Motor neuron (in vitro differentiated cells): ENCODE measurements around the gene ESR1. TPM values are rescaled to one million over a fixed set of nuclear protein-coding genes. Genes with fewer than 3 reads are reported as not detected.

Experiments
- ATAC-seq, 8 experiments: fragments of 200-7000 bp; cut with Tn5 transposase; replicated peaks in 6 of 8; 2 replicates each; pipeline ENCODE4 v1.8.0; 2021; ENCODE audit warnings: mild to moderate bottlenecking in 8 of 8, moderate library complexity in 8 of 8
- H3K27ac ChIP-seq, 2 donors: fragments of 250-450 bp; sonication (Bioruptor Pico); 2 replicates each; pipeline ENCODE4 v1.9.0; 2021; ENCODE audit warnings: antibody characterized with exemption in 2 of 2, mild to moderate bottlenecking in 2 of 2, moderate library complexity in 1 of 2
- H3K4me1 ChIP-seq, 2 donors: fragments of 250-450 bp; sonication (Bioruptor Pico); replicated peaks in 1 of 2; 2 replicates each; pipeline ENCODE4 v1.6.1; 2021; ENCODE audit warnings: antibody characterized with exemption in 2 of 2, mild to moderate bottlenecking in 2 of 2, moderate library complexity in 1 of 2
- H3K4me3 ChIP-seq, 5 donors: fragments of 250-450 bp; sonication (Bioruptor Pico); 2 replicates each; pipeline ENCODE4 v1.9.0; 2021; ENCODE audit warnings: antibody characterized with exemption in 5 of 5, mild to moderate bottlenecking in 5 of 5, moderate library complexity in 4 of 5
- WGBS, 10 experiments: fragments of 450-650 bp; shearing (Covaris generic); methylation state at CpG; one replicate each; pipeline ENCODE4 v1.0.0; 2022; 5-methylcytosine and 5-hydroxymethylcytosine counted together
- in situ Hi-C, 9 experiments: fragments of 400-800 bp; cut with MboI; loops; one replicate each; pipeline ENCODE4 v1.15.0; 2021; ENCODE audit warnings: low sequenced_read_pairs in 9 of 9, low pct_unique_long_range_greater_than_20kb in 2 of 9; ENCODE audit not compliant: unreplicated experiment in 9 of 9
- total RNA-seq, 8 experiments: library from RNA; unstranded; fragments of 300-600 nt; gene quantifications; 2 replicates each; pipeline versions ENCODE4 v1.2.3 to v1.2.4, GENCODE V29; 2022

Gene ESR1
- total RNA-seq, 8 experiments from 2014 or later: 0.24 to 1.4 (median 0.77) TPM

DNA sequence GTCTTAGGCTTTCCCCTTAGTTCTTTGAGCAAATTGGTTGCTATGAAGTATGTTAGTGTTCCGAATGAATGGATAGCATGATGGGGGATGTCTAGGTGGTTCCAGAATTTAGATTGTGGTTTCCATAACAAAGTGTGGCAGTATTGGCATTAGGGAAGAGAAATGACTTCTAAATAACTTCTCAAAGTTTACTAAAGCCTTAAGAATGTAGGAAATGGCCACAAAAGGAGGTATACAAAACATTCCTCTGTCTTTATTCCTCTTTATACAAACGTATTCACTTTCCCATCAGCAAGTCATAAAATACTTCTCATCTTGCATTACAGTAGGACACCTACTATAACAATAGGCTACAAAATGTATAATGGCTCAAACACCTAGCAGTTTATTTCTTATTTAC is 279.6 kb downstream of the ESR1 start:
- Histone ChIP-seq H3K4me1 (no peaks in the 10 kb centered on the region), H3K27ac (no peak overlapping the region), H3K4me3 (no peak overlapping the region)
- in situ Hi-C loops: no loop called here
- 0 to 70% (median 42%) methylated on average over 1 to 2 of the region's 2 CpGs; no CpG with 5 or more reads in 2 of the 10 experiments for WGBS, 10 experiments
- no peak for ATAC-seq

- no peak for ATAC-seq
- WGBS, 10 experiments: 0 to 100% (median 56%) methylated on average over 1 of the region's 1 CpG; no CpG with 5 or more reads in 3 of the 10 experiments
- H3K27ac ChIP-seq: no peak overlapping the region
- H3K4me3 ChIP-seq: no peak overlapping the region
- H3K4me1 ChIP-seq: no peaks in the 10 kb centered on the region
- in situ Hi-C loops: no loop called here
Measured at GRCh38 chr6:152087701-152088100, 280.2 kb downstream of the ESR1 start.

DNA sequence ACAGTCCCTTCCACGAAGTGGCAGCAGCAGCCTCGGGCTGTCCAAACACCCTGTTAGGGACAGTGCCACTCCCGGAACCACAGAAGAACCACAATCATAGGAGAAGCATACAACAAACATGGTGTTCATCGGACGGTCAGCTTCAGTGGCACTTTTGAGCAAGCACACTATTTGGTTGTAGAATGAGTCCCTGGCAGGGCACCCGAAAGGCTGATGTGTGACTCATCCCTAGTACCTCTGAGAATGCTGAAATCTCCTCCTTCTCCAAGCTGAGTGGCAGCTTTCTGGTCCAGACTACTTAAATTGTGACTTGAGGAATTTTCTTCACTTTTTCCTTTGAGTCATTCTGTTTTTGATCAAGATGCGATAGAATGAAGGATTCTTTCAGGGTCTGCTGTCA is 282.5 kb downstream of the ESR1 start:
- Histone ChIP-seq H3K27ac (no peak overlapping the region), H3K4me3 (no peak overlapping the region), H3K4me1 (no peaks in the 10 kb centered on the region)
- ATAC-seq: peak in 2 of 8 experiments; percentile 32 to 50
- WGBS, 10 experiments: 0 to 90% (median 75%) methylated on average over 1 to 7 of the region's 7 CpGs; no CpG with 5 or more reads in 1 of the 10 experiments
- in situ Hi-C loops: no loop called here

- no peak overlapping the region for H3K4me3 ChIP-seq
- 20 to 80% (median 60%) methylated on average over 1 to 2 of the region's 2 CpGs; no CpG with 5 or more reads in 5 of the 10 experiments for WGBS, 10 experiments
- no peaks in the 10 kb centered on the region for H3K4me1 ChIP-seq
- in situ Hi-C loops: no loop called here
- H3K27ac ChIP-seq: no peak overlapping the region
- no peak for ATAC-seq
Measured at GRCh38 chr6:152091201-152091600, 283.7 kb downstream of the ESR1 start.

DNA sequence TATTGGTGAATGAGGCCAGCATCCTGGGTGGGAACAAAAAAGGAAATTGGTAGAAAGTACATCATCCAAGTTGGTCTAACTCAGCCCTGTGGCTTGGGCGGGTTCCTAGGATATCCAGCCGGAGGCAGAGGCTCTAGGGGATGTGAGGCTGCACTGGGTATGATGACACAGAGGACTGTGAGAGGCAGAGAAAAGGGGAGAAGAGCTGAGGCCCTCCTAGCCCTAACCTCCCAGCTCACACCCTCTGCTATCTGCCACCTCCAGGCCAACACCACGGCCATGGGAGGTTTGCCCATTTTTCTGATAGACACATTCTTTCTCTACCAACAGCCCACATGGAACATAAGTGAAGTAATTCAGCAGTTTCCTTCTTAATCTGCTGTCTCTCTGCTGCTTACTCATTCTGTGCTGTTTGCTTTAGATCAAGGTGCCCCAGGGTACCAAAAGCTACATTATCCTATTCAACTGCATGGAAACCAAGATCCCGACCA is 284.4 kb downstream of the ESR1 start:
- in situ Hi-C loops: no loop called here
- H3K4me1 ChIP-seq: no peaks in the 10 kb centered on the region
- WGBS, 10 experiments: 0 to 100% (median 80%) methylated on average over 1 to 2 of the region's 4 CpGs; no CpG with 5 or more reads in 3 of the 10 experiments
- H3K4me3 ChIP-seq: no peak overlapping the region
- no peak for ATAC-seq
- no peak overlapping the region for H3K27ac ChIP-seq

- Histone ChIP-seq H3K4me3 (no peak overlapping the region), H3K4me1 (no peaks in the 10 kb centered on the region), H3K27ac (no peak overlapping the region)
- no peak for ATAC-seq
- 60 to 100% (median 80%) methylated on average over 1 to 2 of the region's 6 CpGs; no CpG with 5 or more reads in 5 of the 10 experiments for WGBS, 10 experiments
- in situ Hi-C loops: no loop called here
Measured at GRCh38 chr6:152093711-152094110, 286.2 kb downstream of the ESR1 start.

DNA sequence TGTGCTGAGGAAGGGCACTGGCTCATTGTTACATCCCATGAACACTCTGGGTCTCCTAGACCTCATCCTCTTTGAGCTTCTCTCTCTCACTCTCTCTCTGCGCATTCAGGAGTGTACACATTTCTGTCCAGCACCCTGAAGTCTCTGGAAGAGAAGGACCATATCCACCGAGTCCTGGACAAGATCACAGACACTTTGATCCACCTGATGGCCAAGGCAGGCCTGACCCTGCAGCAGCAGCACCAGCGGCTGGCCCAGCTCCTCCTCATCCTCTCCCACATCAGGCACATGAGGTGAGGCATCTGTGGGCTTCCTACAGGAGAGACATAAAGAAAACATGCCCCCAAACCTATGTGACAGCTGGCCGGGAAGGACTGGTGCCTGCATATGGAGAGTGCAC is 286.8 kb downstream of the ESR1 start:
- Histone ChIP-seq H3K4me1 (no peaks in the 10 kb centered on the region), H3K27ac (no peak overlapping the region), H3K4me3 (no peak overlapping the region)
- in situ Hi-C loops: no loop called here
- 60 to 100% (median 72%) methylated on average over 1 to 4 of the region's 4 CpGs; no CpG with 5 or more reads in 5 of the 10 experiments for WGBS, 10 experiments
- ATAC-seq: no peak

DNA sequence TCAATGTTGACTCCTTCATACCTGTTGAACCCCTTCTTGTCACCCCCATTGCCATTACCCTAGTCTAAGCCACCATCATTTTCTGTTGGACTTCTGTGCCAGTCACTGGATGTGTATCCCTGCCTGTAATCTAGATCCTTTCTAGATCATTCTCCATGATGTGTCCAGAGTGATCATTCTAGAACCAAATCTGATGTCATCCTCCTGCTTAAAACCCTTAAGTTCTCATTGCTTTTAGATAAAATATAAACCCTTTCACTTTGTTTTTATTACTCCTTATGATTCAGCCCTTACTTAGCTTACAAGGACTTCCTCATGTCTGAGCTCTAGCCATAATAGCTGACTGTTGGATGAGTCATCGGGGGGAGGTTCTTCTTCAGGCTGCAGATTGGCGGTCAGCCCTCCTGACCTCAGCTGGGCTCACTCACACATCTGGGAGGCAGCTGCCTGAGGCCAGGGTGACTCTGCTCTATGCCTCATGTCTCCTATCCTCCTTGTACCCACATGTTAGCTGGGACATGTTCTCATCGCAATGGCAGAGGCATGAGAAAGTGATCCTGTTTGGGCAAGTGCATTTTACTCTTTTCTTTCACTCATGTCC is 287.6 kb downstream of the ESR1 start:
- in situ Hi-C loops: no loop called here
- 0 to 100% (median 56%) methylated on average over 1 to 3 of the region's 3 CpGs; no CpG with 5 or more reads in 2 of the 10 experiments for WGBS, 10 experiments
- Histone ChIP-seq H3K4me1 (no peaks in the 10 kb centered on the region), H3K4me3 (no peak overlapping the region), H3K27ac (no peak overlapping the region)
- peak in 5 of 8 experiments; percentile 15 to 94 (median 76) for ATAC-seq

DNA sequence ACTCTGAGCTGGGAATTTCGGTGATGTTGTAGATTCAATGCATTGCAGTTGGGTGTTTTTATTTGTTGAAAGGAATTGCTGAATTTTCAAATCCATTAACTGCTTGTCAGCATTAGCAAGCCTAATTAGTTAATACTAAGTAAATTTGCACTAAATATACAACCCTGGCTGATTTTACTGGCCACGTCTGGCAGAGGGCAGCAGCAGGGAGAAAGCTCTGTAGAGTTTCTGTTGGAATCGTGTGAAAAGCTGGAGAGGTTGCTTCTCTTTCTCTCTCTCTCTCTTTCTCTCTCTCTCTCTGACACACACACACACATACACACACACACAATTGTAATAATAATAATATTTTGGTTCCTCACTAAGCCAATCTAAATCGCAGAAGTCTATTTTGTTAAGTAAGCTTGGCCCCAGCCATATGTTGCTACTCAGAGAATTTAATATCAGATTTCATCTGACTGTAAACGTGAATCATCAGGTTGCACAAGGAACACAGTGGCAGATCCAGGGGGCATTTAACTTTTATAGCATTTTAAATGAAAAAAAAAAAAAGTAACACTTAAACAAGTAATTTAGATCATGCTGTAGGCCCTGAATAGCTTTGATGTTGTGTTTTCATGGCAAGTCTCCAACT is 289.5 kb downstream of the ESR1 start:
- Histone ChIP-seq H3K4me3 (no peak overlapping the region), H3K4me1 (no peaks in the 10 kb centered on the region), H3K27ac (no peak overlapping the region)
- WGBS, 10 experiments: 0 to 100% (median 65%) methylated on average over 1 to 4 of the region's 5 CpGs; no CpG with 5 or more reads in 3 of the 10 experiments
- in situ Hi-C loops: no loop called here
- ATAC-seq: peak in 3 of 8 experiments; percentile 5 to 77 (median 36)

GRCh38 chr6:152098683-152099082 is 291.2 kb downstream of the ESR1 start:
- in situ Hi-C loops: no loop called here
- WGBS, 10 experiments: 60 to 100% (median 90%) methylated on average over 1 to 10 of the region's 14 CpGs; no CpG with 5 or more reads in 4 of the 10 experiments
- ATAC-seq: no peak
- no peak overlapping the region for H3K27ac ChIP-seq
- no peaks in the 10 kb centered on the region for H3K4me1 ChIP-seq
- no peak overlapping the region for H3K4me3 ChIP-seq

DNA sequence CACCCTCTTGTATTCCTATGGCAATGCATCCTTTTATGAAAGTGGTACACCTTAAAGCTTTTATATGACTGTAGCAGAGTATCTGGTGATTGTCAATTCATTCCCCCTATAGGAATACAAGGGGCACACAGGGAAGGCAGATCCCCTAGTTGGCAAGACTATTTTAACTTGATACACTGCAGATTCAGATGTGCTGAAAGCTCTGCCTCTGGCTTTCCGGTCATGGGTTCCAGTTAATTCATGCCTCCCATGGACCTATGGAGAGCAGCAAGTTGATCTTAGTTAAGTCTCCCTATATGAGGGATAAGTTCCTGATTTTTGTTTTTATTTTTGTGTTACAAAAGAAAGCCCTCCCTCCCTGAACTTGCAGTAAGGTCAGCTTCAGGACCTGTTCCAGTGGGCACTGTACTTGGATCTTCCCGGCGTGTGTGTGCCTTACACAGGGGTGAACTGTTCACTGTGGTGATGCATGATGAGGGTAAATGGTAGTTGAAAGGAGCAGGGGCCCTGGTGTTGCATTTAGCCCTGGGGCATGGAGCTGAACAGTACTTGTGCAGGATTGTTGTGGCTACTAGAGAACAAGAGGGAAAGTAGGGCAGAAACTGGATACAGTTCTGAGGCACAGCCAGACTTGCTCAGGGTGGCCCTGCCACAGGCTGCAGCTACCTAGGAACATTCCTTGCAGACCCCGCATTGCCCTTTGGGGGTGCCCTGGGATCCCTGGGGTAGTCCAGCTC is 292.1 kb downstream of the ESR1 start:
- H3K27ac ChIP-seq: no peak overlapping the region
- 80 to 91% (median 86%) methylated on average over 1 to 4 of the region's 4 CpGs; no CpG with 5 or more reads in 5 of the 10 experiments for WGBS, 10 experiments
- peak in 1 of 8 experiments; percentile 2 for ATAC-seq

DNA sequence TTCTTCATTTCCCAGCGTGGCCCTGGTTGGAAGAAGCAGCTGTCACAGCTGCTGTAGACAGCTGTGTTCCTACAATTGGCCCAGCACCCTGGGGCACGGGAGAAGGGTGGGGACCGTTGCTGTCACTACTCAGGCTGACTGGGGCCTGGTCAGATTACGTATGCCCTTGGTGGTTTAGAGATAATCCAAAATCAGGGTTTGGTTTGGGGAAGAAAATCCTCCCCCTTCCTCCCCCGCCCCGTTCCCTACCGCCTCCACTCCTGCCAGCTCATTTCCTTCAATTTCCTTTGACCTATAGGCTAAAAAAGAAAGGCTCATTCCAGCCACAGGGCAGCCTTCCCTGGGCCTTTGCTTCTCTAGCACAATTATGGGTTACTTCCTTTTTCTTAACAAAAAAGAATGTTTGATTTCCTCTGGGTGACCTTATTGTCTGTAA is 292.7 kb downstream of the ESR1 start:
- in situ Hi-C loops: loop anchor here in 2 of 9 experiments (25.0 kb wide), 2 partner anchors 338 to 413 kb away; no protein-coding TSS in a partner anchor
- Histone ChIP-seq H3K4me3 (no peak overlapping the region), H3K27ac (no peak overlapping the region), H3K4me1 (no peaks in the 10 kb centered on the region)
- WGBS, 10 experiments: 20 to 87% methylated on average over 2 to 4 of the region's 7 CpGs; no CpG with 5 or more reads in 8 of the 10 experiments
- ATAC-seq: peak in 3 of 8 experiments; percentile 24 to 49 (median 47)

More for the DNA sequence above, 292.1 kb downstream of the ESR1 start:
- in situ Hi-C loops: loop anchor here in 2 of 9 experiments (25.0 kb wide), 2 partner anchors 337 to 412 kb away; no protein-coding TSS in a partner anchor
- Histone ChIP-seq H3K4me3 (no peak overlapping the region), H3K4me1 (no peaks in the 10 kb centered on the region)

- ATAC-seq: no peak
- in situ Hi-C loops: loop anchor here in 2 of 9 experiments (25.0 kb wide), 2 partner anchors 346 to 421 kb away; no protein-coding TSS in a partner anchor
- 33 to 90% (median 86%) methylated on average over 1 to 4 of the region's 4 CpGs; no CpG with 5 or more reads in 3 of the 10 experiments for WGBS, 10 experiments
- no peaks in the 10 kb centered on the region for H3K4me1 ChIP-seq
- H3K27ac ChIP-seq: no peak overlapping the region
- H3K4me3 ChIP-seq: no peak overlapping the region
Measured at GRCh38 chr6:152107973-152108372, 300.5 kb downstream of the ESR1 start.
